GM19239 (cell line): ENCODE measurements around the gene PXDN.
"Not testable (repeated sequence)": the region's sequence is repeated elsewhere in the genome, so short reads cannot be mapped to it uniquely, and the experiment has no call there.

Source experiments
- DNase-seq: peaks from one replicate; pipeline ENCODE4 v3.0.0; 2011; ENCODE audit warnings: low spot score; ENCODE audit not compliant: insufficient read length
- FAIRE-seq: peaks from 2 replicates; lab custom pipeline; 2011; peaks lifted over from hg19 to GRCh38; lab: Jason Lieb, UNC

Gene PXDN

DNA sequence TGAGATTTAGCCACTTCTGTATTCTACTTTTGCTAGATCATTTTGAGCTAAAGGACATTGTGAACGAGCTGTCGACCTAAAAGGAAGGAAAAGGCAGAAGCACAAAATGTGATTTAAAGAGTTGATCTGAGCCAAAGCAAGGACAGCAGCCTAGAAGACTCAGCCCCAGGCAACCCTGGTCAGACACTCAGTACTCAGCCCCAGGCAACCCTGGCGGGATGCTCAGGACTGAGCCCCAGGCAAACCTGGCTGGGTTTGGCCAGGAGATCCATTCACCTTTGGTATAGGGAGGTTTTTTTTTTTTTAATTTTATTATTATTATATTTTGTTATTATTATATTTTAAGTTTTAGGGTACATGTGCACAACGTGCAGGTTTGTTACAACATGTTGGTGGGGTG lies 34.3 kb upstream of the PXDN start:
- DNase-seq (no peak), FAIRE-seq (no peak)

DNA sequence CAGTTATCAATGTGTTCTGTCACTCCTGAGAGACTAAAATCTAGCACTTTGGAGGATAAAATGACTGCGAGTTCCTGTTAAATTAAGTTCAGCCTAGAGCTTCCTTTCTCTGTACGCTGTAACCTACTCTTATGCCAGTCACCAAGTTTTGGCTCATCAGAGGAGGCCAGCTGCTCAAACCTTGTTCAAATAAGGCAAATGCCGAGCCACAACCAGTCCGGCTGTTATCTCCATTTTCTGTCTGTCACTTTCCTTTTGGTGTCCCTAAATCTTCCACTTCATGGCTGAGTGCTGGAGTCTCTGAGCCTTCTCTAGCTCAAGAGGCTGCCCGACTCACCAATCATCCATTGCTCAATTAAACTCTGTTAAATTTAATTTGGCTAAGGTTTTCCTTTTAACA lies 33.5 kb upstream of the PXDN start:
- no peak for DNase-seq
- FAIRE-seq = no peak

- FAIRE-seq (no peak), DNase-seq (no peak)
Observed at GRCh38 chr2:1777156-1777555, 32.8 kb upstream of the PXDN start.

DNA sequence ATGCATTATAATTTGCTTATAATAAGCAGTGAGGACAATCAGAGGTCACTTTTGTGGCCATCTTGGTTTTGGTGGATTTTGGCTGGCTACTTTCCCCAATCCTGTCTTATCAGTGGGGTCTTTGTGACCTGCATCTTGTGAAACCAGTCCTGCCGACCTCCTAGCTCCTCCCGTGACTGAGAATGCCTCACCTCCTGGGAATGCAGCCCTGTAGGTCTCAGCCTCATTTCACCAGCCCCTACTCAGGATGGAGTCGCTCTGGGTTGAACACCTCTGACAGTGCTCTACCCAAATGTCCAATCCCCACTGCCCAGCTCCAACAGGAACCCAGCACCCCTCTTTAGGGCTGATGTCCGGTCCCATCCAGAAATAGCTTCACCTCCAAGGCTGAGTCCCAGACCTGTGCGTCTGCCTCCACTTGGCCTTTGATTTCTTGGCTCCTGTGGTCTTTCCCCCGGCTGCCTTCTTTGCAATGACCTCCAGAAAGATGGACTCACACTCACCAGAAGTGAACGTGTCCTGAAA lies 31.3 kb upstream of the PXDN start:
- no peak for DNase-seq
- FAIRE-seq = no peak

DNA sequence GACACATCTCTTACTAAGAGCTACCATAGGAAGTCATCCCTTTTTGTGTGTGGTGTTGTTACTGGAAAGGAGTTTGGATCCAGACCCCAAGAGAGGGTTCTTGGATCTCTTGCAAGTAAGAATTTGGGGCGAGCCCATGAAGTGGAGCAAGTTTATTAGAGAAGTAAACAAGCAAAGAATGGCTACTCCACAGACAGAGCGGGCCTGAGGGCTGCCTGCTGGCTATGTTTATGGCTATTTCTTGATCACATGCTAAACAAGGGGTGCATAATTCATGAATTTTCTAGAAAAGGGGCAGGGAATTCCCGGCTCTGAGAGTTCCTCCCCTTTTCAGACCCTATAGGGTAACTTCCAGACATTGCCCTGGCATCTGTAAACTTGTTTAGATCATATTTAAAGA lies 30.6 kb upstream of the PXDN start:
- FAIRE-seq = no peak
- DNase-seq = no peak

DNA sequence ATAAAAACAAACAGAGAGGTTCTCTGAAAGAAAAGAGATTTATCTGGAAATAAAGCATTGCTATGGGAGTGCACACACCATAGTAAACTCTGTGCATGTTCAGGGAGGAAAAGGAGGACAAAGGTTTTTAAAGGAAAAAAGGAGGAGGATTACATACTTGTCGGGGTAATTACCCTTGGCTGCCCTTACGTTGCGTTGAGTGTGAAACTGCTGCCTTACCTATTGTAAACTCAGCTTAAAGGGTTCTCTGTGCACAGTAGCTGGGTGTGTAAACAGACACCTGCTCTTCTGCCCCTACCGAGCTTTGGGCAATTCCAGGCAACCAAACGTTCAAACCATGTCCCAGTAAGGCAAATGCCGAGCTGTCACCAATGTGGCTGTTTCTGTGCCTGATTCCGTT lies 29.6 kb upstream of the PXDN start:
- FAIRE-seq (no peak), DNase-seq (no peak)

DNA sequence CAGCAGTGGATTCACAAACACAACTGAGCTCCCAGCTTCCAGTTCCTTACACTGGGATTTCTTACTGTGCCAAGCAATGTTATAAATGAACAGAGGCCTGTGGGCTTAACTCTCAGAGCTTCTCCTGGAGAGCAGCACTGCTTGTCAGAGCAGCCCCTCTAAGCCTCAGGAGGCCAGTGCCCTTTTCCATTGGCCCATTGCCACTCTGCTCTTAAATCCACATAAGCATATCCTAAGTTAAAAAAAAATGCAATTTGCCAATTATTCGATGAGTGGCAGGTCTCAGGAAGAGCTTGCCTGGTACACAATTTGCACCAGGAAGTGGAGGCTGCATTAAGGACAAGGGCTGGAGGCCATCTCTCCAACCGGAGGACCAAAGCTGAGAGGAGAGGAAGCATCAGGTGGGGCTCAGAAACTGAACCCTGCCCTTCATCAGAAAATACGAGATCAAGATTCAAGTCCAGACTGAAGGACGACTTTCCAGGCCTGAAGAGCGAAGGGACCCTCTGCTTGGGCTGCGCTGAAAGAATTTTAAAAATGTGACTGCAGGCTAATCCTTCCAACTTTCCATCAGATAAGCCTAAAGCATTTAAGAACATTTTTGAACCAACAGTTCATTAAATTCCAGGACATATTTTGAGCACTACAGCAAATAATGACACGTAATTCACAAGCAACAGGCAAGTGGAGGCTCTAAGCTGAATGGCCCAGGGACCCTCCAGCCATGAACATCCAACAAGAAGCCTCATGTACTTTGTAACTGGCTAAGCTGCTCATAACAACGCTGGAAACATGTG lies 28.4 kb upstream of the PXDN start:
- no peak for DNase-seq
- FAIRE-seq = no peak

GRCh38 chr2:1771626-1772280 lies 27.4 kb upstream of the PXDN start:
- FAIRE-seq = no peak
- no peak for DNase-seq

- DNase-seq = no peak
- FAIRE-seq = no peak
Observed at GRCh38 chr2:1770566-1771380, 26.5 kb upstream of the PXDN start.

- DNase-seq (peak; percentile 70), FAIRE-seq (no peak)
Observed at GRCh38 chr2:1769703-1770422, 25.5 kb upstream of the PXDN start.

- FAIRE-seq = no peak
- DNase-seq = no peak
Observed at GRCh38 chr2:1767939-1768691, 23.8 kb upstream of the PXDN start.

DNA sequence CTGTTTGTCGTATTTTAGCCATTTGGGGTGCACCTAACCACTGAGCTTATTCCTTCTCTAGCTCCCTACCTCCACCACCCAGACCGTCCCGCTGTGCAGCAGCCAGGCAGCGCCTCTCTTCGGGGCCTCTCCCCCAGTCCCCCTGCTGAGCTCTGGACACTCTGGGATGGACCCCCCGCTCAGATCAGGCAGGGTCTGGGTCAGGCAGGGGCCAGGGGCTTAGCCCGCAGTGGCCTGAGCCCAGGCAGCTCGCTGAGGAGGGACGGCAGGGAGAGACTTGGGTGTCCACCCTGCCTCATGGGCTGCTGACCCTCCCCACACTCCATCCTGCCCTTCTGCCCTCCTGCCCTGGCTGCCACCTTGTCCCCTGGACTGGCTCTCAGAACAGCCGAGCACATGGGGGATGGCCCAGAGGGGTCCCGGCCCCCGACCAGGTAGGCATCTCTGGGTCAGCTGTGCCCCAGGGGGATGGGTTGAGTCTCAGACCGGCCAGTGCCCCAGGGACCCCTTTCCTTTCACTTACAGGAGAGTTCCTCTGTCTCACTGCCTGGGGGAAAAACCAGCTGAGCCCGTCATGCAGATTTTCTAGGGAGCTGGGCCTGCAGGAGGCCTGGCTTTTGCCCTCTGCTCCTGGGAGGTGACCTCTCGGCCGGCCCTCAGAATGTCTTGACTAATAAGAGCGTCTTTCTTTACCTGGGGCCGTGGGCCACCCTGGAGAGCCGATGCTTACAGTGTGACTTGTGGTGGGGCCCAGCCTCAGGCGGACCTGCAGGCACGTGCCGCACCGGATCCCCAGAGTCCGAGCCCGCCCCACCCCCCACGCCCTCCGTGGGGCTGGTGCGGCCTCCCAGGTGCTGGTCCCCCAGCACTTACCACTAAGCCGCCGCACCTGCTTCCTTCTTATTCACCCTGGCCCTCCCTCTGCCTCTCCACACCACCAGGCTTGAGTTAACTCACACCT lies 22.8 kb upstream of the PXDN start:
- DNase-seq = no peak
- no peak for FAIRE-seq

- no peak for FAIRE-seq
Observed at GRCh38 chr2:1766425-1766824, 22.1 kb upstream of the PXDN start.

GRCh38 chr2:1765201-1765600 lies 20.9 kb upstream of the PXDN start:
- not testable (repeated sequence) for FAIRE-seq, DNase-seq

More at GRCh38 chr2:1766425-1766824, 22.1 kb upstream of the PXDN start:
- DNase-seq = no peak

GRCh38 chr2:1759611-1759930 lies 15.3 kb upstream of the PXDN start:
- FAIRE-seq = no peak
- DNase-seq = no peak

- no peak for FAIRE-seq
- no peak for DNase-seq
Observed at GRCh38 chr2:1758774-1759610, 14.7 kb upstream of the PXDN start.

DNA sequence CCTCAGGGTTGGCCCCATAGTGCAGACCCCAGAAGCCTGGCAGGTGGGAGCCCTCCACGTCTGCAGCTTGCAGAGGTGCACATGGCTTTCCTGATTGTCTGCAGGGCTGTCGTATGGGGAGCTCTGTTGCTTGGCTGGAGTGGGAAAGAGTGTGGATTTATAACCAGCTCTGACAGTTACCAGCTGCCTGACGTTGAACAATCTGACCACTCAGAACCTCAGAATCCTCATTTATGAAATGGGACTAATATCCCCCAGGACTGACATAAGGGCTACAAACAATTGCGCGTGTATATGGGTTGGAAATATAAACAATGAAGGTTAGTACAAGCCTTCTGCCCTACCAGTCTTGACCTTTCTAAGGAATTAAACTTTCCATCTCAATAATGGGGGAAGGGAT lies 13.9 kb upstream of the PXDN start:
- FAIRE-seq (no peak), DNase-seq (no peak)

- FAIRE-seq (no peak), DNase-seq (no peak)
Observed at GRCh38 chr2:1757567-1757966, 13.3 kb upstream of the PXDN start.
